Measurements from ENCODE around the gene DAAM2. TPM values are rescaled to one million over a fixed set of nuclear protein-coding genes. Genes with fewer than 3 reads are reported as not detected.

DAAM2 gene
- polyA plus RNA-seq, 4 donors, result 24.0 to 71.8 (median 25.4) TPM

GRCh38 chr6:39881851-39882530 lies 89.8 kb downstream of the DAAM2 start:
- no peak for DNase-seq (ENCODE audit: low read depth in 4 of 4, low spot score in 3 of 4)

DNA sequence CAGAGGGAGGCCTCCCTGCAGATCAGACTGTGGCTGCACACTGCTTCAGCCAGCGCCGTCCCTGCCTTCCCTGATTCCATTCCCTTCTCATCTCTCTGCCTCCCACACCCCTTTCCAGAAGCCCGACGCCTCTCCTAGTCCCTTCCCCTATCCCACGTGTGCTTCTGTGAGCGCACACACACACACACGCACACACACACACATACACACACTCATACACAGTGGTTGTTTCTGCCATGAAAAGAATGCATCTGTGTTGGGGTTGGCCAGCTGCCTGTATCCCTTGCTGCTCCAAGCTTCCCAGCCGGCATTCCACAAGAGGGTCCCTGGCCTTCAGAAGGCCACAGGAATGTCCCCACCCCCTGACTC lies 90.3 kb downstream of the DAAM2 start:
- DNase-seq (ENCODE audit: low read depth in 4 of 4, low spot score in 3 of 4), result peak; percentile 64 to 78 (median 70)

DNA sequence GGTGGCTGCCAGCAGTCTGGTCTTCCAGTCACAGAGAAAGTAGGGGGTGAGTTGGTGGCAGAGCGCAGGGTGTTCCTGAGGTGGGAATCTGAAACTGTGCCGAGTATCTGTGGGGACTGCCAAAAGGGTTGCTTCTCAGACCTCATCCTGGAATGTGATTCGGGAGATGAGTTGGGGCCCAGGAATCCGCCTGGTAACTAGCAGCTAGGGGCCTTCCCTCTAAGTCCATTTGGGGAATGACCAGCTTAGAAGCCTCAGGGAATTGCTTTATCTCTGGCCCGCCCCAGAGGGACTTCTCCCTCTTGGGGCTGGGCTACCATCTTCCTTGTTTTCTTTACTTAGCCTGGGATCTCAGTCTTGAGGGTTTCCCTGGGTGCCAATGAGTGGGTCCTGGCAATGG lies 92.5 kb downstream of the DAAM2 start:
- no peak for DNase-seq (ENCODE audit: low read depth in 4 of 4, low spot score in 3 of 4)

DNA sequence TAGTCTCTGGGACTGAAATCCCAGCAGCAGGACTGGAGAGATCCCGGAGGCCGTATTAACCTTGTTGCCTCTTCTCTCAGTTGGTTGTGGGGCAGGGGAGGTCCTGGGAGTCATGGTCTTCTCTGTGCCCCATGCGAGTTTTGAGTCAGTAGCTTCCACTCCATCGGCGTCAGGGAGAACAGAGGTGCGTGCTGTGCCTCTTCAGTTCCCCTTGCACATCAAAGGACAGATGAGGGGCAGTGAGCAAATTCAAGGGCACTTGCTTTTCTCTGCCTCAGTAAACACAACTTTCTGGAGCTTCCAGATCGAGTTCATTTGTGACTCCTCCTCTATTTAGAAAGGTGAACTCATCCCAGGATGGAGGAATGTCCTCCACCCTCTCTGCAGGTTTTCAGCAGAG lies 93.5 kb downstream of the DAAM2 start:
- DNase-seq (ENCODE audit: low read depth in 4 of 4, low spot score in 3 of 4), result no peak

GRCh38 chr6:39886871-39887270 lies 94.7 kb downstream of the DAAM2 start:
- DNase-seq (ENCODE audit: low read depth in 4 of 4, low spot score in 3 of 4), result no peak

- DNase-seq (ENCODE audit: low read depth in 4 of 4, low spot score in 3 of 4), result peak in 3 of 4 donors; percentile 21 to 33 (median 26)
Measured at GRCh38 chr6:39887692-39888450, 95.7 kb downstream of the DAAM2 start.

DNA sequence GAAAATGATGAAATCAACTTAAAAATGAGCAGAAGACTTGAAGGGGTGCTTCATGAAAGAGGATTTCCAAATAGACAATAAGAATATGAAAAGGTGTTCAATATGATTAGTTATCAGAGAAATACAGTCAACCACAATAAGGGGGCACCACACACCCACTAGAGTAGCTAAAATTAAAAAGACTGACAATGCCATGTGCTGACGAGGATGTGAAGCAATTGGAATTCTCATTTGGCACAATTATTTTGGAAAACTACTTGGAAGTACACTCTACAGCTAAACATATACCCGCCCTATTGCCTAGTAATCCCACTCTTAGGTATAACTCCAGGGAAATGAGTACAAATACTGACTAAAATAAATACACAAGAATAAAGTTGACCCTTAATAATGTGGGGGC lies 97.1 kb downstream of the DAAM2 start:
- no peak for DNase-seq (ENCODE audit: low read depth in 4 of 4, low spot score in 3 of 4)

DNA sequence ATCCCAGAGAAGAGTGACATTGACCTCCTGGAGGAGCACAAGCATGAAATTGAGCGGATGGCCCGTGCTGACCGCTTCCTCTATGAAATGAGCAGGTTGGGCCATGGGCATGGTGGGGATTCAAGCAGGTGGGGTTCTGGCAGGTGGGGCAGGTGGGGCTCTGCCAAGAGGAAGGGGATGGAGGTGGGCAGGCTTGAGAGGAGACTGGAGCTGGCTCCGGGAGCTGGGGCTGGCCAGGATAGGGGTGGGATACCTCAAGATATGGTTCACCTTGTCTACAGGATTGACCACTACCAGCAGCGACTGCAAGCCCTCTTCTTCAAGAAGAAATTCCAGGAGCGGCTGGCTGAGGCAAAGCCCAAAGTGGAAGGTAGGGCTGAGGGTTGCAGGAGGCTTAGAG lies 99.2 kb downstream of the DAAM2 start:
- no peak for DNase-seq (ENCODE audit: low read depth in 4 of 4, low spot score in 3 of 4)

GRCh38 chr6:39891976-39892375 lies 99.8 kb downstream of the DAAM2 start:
- no peak for DNase-seq (ENCODE audit: low read depth in 4 of 4, low spot score in 3 of 4)

DNA sequence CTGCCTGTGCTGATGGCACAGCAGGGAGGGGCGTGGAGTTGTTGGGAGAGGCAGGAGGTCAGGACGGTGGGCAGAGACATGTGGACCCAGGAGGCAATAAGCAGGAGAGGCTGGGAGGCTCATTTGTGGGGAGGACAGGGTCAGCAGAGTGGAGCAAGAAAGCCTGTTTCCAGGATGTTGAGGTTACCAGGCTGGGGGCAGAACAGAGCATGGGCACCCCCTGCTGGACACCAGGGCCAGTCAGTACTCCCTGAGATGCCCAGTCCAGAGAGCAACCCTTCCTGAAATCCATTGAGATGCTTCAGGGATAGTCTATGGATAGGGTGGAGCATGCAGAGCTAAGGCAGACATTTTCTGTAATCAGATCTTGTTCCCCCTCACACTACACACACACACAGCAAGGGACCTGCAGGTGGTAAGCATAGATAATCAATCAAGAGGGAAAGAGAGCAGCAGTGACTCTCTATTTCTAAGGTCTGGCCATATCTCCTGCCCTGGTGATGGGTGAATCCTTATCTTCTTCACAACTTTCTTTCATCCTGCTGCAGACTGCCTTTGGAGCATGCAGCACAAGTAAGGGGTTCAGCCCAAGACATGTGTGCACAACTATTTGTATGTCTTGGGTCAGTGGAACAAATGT lies 100.4 kb downstream of the DAAM2 start:
- DNase-seq (ENCODE audit: low read depth in 4 of 4, low spot score in 3 of 4), result peak in 2 of 4 donors; percentile 24 to 27

DNA sequence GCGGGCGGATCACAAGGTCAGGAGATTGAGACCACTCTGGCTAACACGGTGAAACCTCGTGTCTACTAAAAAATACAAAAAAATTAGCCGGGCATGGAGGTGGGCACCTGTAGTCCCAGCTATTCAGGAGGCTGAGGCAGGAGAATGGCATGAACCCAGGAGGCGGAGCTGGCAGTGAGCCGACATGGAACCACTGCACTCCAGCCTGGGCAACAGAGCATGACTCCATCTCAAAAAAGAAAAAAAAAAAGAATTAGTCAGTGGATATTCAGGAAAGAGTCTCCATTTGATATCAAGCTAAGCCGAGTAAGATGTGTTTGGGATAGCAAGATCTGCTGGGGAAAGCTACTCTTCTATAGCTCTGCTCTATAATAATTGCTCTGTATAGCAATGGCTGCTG lies 101.1 kb downstream of the DAAM2 start:
- no peak for DNase-seq (ENCODE audit: low read depth in 4 of 4, low spot score in 3 of 4)

- no peak for DNase-seq (ENCODE audit: low read depth in 4 of 4, low spot score in 3 of 4)
Measured at GRCh38 chr6:39896701-39897100, 104.5 kb downstream of the DAAM2 start.

GRCh38 chr6:39897698-39898097 lies 105.5 kb downstream of the DAAM2 start:
- DNase-seq (ENCODE audit: low read depth in 4 of 4, low spot score in 3 of 4), result no peak

DNA sequence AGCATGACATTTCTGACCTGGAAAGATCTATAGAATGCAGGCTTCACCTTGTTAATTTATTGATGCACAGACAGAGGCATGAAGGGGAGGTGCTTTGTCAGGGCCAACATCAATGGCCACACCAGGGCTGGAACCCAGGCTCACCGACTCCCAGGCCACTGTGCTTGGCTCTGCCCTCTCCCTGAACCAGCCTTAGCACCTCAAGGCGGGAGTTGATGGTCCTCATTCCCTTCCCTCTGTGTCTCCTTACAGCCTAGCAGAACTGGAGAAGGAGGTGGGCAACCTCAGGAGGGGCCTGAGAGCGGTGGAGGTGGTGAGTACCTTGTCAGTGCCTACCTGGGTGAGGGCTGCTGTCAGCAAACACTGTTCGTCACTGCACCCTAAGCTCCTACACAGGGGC lies 106.4 kb downstream of the DAAM2 start:
- DNase-seq (ENCODE audit: low read depth in 4 of 4, low spot score in 3 of 4), result no peak

DNA sequence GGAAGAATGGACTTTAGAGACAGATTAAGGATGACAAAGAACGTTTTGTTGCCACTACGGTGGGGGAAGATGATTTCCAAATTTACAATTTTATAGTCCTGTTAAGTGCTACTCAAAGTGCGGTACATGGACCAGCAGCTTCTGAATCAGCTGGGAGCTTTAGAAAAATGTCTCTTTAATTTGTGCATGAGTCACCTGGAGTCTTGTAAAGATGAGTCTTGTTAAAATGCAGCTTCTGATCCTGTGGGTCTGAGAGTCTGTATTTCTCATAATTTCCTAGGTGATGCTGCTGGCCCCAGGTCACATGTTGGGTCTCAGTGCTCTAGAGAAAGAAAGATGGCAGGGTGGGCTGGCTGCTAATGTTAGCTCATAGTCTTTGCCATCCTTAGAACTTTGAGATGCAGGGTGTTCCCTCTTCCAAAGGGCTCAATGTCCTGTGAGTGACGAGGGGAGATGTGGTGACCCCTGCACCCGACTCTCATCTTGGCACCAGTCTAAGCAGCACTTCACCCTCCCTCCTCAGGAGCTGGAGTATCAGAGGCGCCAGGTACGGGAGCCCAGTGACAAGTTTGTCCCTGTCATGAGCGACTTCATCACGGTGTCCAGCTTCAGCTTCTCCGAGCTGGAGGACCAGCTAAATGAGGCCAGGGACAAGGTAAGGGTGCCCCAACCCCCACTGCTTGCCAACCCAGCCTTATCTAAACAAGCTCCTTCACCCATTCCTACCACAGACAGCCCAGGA lies 107.5 kb downstream of the DAAM2 start:
- DNase-seq (ENCODE audit: low read depth in 4 of 4, low spot score in 3 of 4), result no peak

- DNase-seq (ENCODE audit: low read depth in 4 of 4, low spot score in 3 of 4), result no peak
Measured at GRCh38 chr6:39901116-39901655, 109.0 kb downstream of the DAAM2 start.

DNA sequence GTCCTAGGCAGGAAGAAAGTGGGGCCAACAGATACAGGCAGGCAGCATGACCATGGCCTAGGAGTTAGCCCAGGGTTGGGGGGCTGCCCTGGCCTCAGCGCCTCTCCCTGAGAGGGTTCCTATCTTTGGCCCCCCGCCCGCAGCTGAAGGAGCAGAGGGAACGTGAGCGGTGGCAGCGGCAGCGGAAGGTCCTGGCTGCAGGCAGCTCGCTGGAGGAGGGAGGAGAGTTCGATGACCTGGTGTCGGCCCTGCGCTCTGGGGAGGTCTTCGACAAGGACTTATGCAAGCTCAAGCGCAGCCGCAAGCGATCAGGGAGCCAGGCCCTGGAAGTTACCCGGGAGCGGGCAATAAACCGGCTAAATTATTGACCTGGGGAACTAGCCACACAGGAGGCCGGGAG lies 109.5 kb downstream of the DAAM2 start:
- no peak for DNase-seq (ENCODE audit: low read depth in 4 of 4, low spot score in 3 of 4)

DNA sequence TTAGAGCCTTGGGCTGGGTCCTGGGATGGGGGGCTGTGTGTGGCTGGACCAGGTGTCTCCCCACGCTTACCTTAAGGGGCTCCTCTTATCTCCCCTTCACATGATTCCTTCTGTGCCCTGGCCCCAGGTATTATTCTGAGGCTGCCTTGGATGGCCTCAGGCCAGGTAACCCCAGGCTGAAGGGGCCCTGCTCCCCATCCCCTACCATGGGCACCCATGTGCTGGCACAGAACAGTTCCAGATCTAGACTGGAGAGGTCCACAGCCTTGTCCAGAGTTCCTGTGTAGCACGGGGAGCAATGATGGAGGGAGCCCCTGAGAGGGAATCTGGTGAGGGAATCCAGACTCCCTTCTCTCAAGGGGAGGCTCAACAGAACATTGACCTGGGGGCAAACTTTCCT lies 110.0 kb downstream of the DAAM2 start:
- no peak for DNase-seq (ENCODE audit: low read depth in 4 of 4, low spot score in 3 of 4)

GRCh38 chr6:39902786-39903465 lies 110.8 kb downstream of the DAAM2 start:
- no peak for DNase-seq (ENCODE audit: low read depth in 4 of 4, low spot score in 3 of 4)

- DNase-seq (ENCODE audit: low read depth in 4 of 4, low spot score in 3 of 4), result no peak
Measured at GRCh38 chr6:39903656-39904055, 111.5 kb downstream of the DAAM2 start.

Measured in left renal pelvis (tissue), 4 donors.